H9 (cell line): ENCODE data around the gene MYL3. TPM values are rescaled to one million over a fixed set of nuclear protein-coding genes. Genes with fewer than 3 reads are reported as not detected.

Experiments used
- DNase-seq: peaks from one replicate; pipeline ENCODE4 v3.0.0-alpha.2; 2017
- H2AFZ ChIP-seq: one replicate; pipeline ENCODE4 v1.6.1; 2013; ENCODE audit warnings: mild to moderate bottlenecking, low read length, control low read depth, moderate library complexity
- H2AK5ac ChIP-seq: 2 replicates; pipeline ENCODE4 v1.6.1; 2013; ENCODE audit warnings: low read length, control low read depth, mixed read lengths; ENCODE audit not compliant: insufficient read length
- H2BK120ac ChIP-seq: one replicate; pipeline ENCODE4 v1.6.1; 2013; ENCODE audit warnings: low read depth, mild to moderate bottlenecking, low read length, control low read depth, inconsistent platforms; ENCODE audit not compliant: poor library complexity, severe bottlenecking
- H2BK12ac ChIP-seq: 2 replicates; pipeline ENCODE4 v1.6.1; 2013; ENCODE audit warnings: low read length, control low read depth, mixed read lengths, low read depth; ENCODE audit not compliant: insufficient read length
- H2BK15ac ChIP-seq: 2 replicates; pipeline ENCODE4 v1.6.1; 2013; ENCODE audit warnings: low read depth, low read length, control low read depth
- H2BK20ac ChIP-seq: one replicate; pipeline ENCODE4 v1.6.1; 2013; ENCODE audit warnings: low read depth, mild to moderate bottlenecking, low read length, control low read depth, inconsistent platforms; ENCODE audit not compliant: poor library complexity, severe bottlenecking
- H2BK5ac ChIP-seq: 2 replicates; pipeline ENCODE4 v1.6.1; 2013; ENCODE audit warnings: low read length, control low read depth, mixed read lengths; ENCODE audit not compliant: insufficient read length
- H3K14ac ChIP-seq: 2 replicates; pipeline ENCODE4 v1.6.1; 2013; ENCODE audit warnings: low read length, control low read depth; ENCODE audit not compliant: insufficient read depth
- H3K18ac ChIP-seq: 2 replicates; pipeline ENCODE4 v1.6.1; 2013; ENCODE audit warnings: low read depth, mild to moderate bottlenecking, mixed read lengths, low read length, control low read depth; ENCODE audit not compliant: insufficient read length
- H3K23ac ChIP-seq: 2 replicates; pipeline ENCODE4 v1.6.1; 2013; ENCODE audit warnings: low read length, control low read depth, mixed read lengths, low read depth; ENCODE audit not compliant: insufficient read length
- H3K23me2 ChIP-seq: 2 replicates; pipeline ENCODE4 v1.6.1; 2013; ENCODE audit warnings: low read depth, mild to moderate bottlenecking, mixed read lengths, low read length, control low read depth; ENCODE audit not compliant: insufficient read length, poor library complexity, severe bottlenecking
- H3K27ac ChIP-seq: 2 replicates; pipeline ENCODE4 v1.5.1; 2013; ENCODE audit warnings: low read length, control low read depth, mixed read lengths, low read depth; ENCODE audit not compliant: insufficient read length
- H3K27me3 ChIP-seq: 2 replicates; pipeline ENCODE4 v1.6.1; 2013; ENCODE audit warnings: low read length, control low read depth, inconsistent platforms; ENCODE audit not compliant: insufficient read depth
- H3K4ac ChIP-seq: 2 replicates; pipeline ENCODE4 v1.6.1; 2013; ENCODE audit warnings: low read depth, mild to moderate bottlenecking, control low read depth, inconsistent platforms, low read length, moderate library complexity
- H3K4me1 ChIP-seq: 2 replicates; pipeline ENCODE4 v1.6.1; 2013; ENCODE audit warnings: low read length, control low read depth, inconsistent platforms; ENCODE audit not compliant: insufficient read depth
- H3K4me2 ChIP-seq: 2 replicates; pipeline ENCODE4 v1.6.1; 2013; ENCODE audit warnings: low read length, control low read depth, mixed read lengths; ENCODE audit not compliant: insufficient read length, insufficient read depth
- H3K56ac ChIP-seq: 2 replicates; pipeline ENCODE4 v1.6.1; 2013; ENCODE audit warnings: low read depth, mild to moderate bottlenecking, mixed read lengths, low read length, control low read depth; ENCODE audit not compliant: insufficient read length
- H3K79me1 ChIP-seq: 2 replicates; pipeline ENCODE4 v1.6.1; 2013; ENCODE audit warnings: low read depth, mild to moderate bottlenecking, moderate library complexity, low read length, control low read depth, inconsistent platforms; ENCODE audit not compliant: insufficient read depth, poor library complexity, severe bottlenecking
- H3K79me2 ChIP-seq: 2 replicates; pipeline ENCODE4 v1.6.1; 2013; ENCODE audit warnings: low read length, control low read depth, inconsistent platforms; ENCODE audit not compliant: insufficient read depth
- H3K9ac ChIP-seq: 2 replicates; pipeline ENCODE4 v1.6.1; 2013; ENCODE audit warnings: low read length, control low read depth, mixed read lengths; ENCODE audit not compliant: insufficient read length; ENCODE audit errors: extremely low read depth
- H3K9me3 ChIP-seq: one replicate; pipeline ENCODE4 v1.6.1; 2013; ENCODE audit warnings: low read depth, low read length, inconsistent platforms; ENCODE audit not compliant: control insufficient read depth
- H3T11ph ChIP-seq: one replicate; pipeline ENCODE4 v1.6.1; 2013; ENCODE audit warnings: mild to moderate bottlenecking, low read length, control low read depth, inconsistent platforms
- H4K20me1 ChIP-seq: one replicate; pipeline ENCODE4 v1.6.1; 2013; ENCODE audit not compliant: control insufficient read depth, insufficient read length, insufficient read depth
- H4K5ac ChIP-seq: 2 replicates; pipeline ENCODE4 v1.6.1; 2013; ENCODE audit warnings: low read depth, mild to moderate bottlenecking, mixed read lengths, low read length, control low read depth; ENCODE audit not compliant: insufficient read length
- H4K8ac ChIP-seq: replicated peaks from 2 replicates; pipeline ENCODE4 v1.6.1; 2013; ENCODE audit warnings: low read length, control low read depth, mixed read lengths, low read depth; ENCODE audit not compliant: insufficient read length
- H4K91ac ChIP-seq: 2 replicates; pipeline ENCODE4 v1.6.1; 2013; ENCODE audit warnings: low read depth, mild to moderate bottlenecking, moderate library complexity, mixed read lengths, low read length, control low read depth; ENCODE audit not compliant: insufficient read length
- H3K27ac Mint-ChIP-seq, 3 experiments: 2 replicates in 2 of 3; 3 replicates in 1 of 3; pipeline ENCODE4 v1.8.0; 2020 to 2021; ENCODE audit warnings: mixed read lengths in 3 of 3, mild to moderate bottlenecking in 1 of 3, moderate library complexity in 1 of 3
- H3K27me3 Mint-ChIP-seq: 2 replicates; pipeline ENCODE4 v1.8.0; 2021; ENCODE audit warnings: low read depth, mild to moderate bottlenecking, moderate library complexity, mixed read lengths
- H3K36me3 Mint-ChIP-seq, 3 experiments: 2 replicates in 2 of 3; 3 replicates in 1 of 3; pipeline ENCODE4 v1.8.0; 2020 to 2021; ENCODE audit warnings: low read depth in 3 of 3, mixed read lengths in 3 of 3; ENCODE audit not compliant: insufficient read depth in 1 of 3
- H3K4me1 Mint-ChIP-seq, 2 experiments: 2 replicates each; pipeline ENCODE4 v1.8.0; 2020; ENCODE audit warnings: mixed read lengths in 2 of 2
- H3K4me3 Mint-ChIP-seq, 2 experiments: 2 replicates in 1 of 2; 3 replicates in 1 of 2; pipeline ENCODE4 v1.8.0; 2020 to 2021; ENCODE audit warnings: mild to moderate bottlenecking in 2 of 2, mixed read lengths in 2 of 2, moderate library complexity in 1 of 2
- H3K9me3 Mint-ChIP-seq, 2 experiments: 2 replicates in 1 of 2; 3 replicates in 1 of 2; pipeline ENCODE4 v1.8.0; 2020; ENCODE audit warnings: mild to moderate bottlenecking in 2 of 2, mixed read lengths in 2 of 2, moderate library complexity in 1 of 2
- CTCF ChIP-seq: fragments of 200-600 bp; sonication (generic); conservative IDR thresholded peaks from 3 replicates; pipeline ENCODE4 v1.8.0; 2021; ENCODE audit warnings: antibody characterized with exemption, mild to moderate bottlenecking
- WGBS: extraction: QIAGEN DNeasy Blood & Tissue Kit; methylation state at CpG from one replicate; pipeline ENCODE4 v1.1.7; 2013; ENCODE audit warnings: missing lambda C conversion rate, low lambda C conversion rate, mixed read lengths; ENCODE audit not compliant: insufficient read length; ENCODE audit errors: extremely low coverage; 5-methylcytosine and 5-hydroxymethylcytosine counted together
- total RNA-seq: library from RNA; stranded (reverse); gene quantifications from 2 replicates; pipeline ENCODE4 v1.2.1, GENCODE V29; 2021

MYL3 gene
- total RNA-seq, 1 experiment from 2014 or later, result 0.24 TPM

- no peak overlapping the region for H3T11ph ChIP-seq
- H3K23ac ChIP-seq, result no peak overlapping the region
- no peak overlapping the region for H2BK20ac ChIP-seq
- H3K23me2 ChIP-seq, result no peaks in the 10 kb centered on the region
- no peak for DNase-seq
- H4K20me1 ChIP-seq, result no peaks in the 10 kb centered on the region
- no CpG with 5 or more reads among the region's 9 CpGs for WGBS
- no peak overlapping the region for H2AK5ac ChIP-seq
- peaks cover 19% of the 10 kb centered on the region for H3K27me3 Mint-ChIP-seq
- no peak overlapping the region for H3K14ac ChIP-seq
- H3K79me1 ChIP-seq, result no peaks in the 10 kb centered on the region
- no peak overlapping the region for H3K4me2 ChIP-seq
- H2BK5ac ChIP-seq, result no peak overlapping the region
- no peaks in the 10 kb centered on the region for H3K27me3 ChIP-seq
- H4K8ac ChIP-seq, result no peak overlapping the region
- H3K4me3 Mint-ChIP-seq, result no peak overlapping the region
- no peak overlapping the region for H4K91ac ChIP-seq
- no peak overlapping the region for H2BK120ac ChIP-seq
- H2BK12ac ChIP-seq, result no peak overlapping the region
- no peaks in the 10 kb centered on the region for H3K79me2 ChIP-seq
- H2BK15ac ChIP-seq, result no peak overlapping the region
- H3K36me3 Mint-ChIP-seq, result no peaks in the 10 kb centered on the region
- H3K18ac ChIP-seq, result no peak overlapping the region
- peaks cover 11 to 15% of the 10 kb centered on the region in 2 experiments for H3K4me1 Mint-ChIP-seq
- H3K27ac Mint-ChIP-seq, result no peak overlapping the region
- no peak overlapping the region for H3K4ac ChIP-seq
- no peak overlapping the region for H2AFZ ChIP-seq
- no peak for TF ChIP-seq CTCF
- no peak overlapping the region for H4K5ac ChIP-seq
- H3K4me1 ChIP-seq, result no peaks in the 10 kb centered on the region
- H3K56ac ChIP-seq, result no peak overlapping the region
- H3K27ac ChIP-seq, result no peak overlapping the region
- H3K9me3 ChIP-seq, result no peaks in the 10 kb centered on the region
- no peak overlapping the region for H3K9ac ChIP-seq
- no peaks in the 10 kb centered on the region for H3K9me3 Mint-ChIP-seq
Observed at GRCh38 chr3:46852334-46852720, 10.9 kb downstream of the MYL3 start.
